Uterus (tissue), 4 donors: ENCODE measurements around the gene STK11. TPM values are rescaled to one million over a fixed set of nuclear protein-coding genes. Genes with fewer than 3 reads are reported as not detected.
A peak's percentile ranks its signal among the peaks of the same experiment; 100 is the strongest.

ENCODE experiments used
- DNase-seq, 2 donors: peaks; one replicate each; pipeline ENCODE4 v3.0.0-alpha.2; 2019 to 2020
- H3K27ac ChIP-seq, 2 donors: fragments of 200-600 bp; sonication (generic); 1 replicate in 1 of 2; 2 replicates in 1 of 2; pipeline ENCODE4 v1.5.1; 2016 to 2018
- H3K27me3 ChIP-seq, 2 donors: fragments of 200-600 bp; sonication (generic); one replicate each; pipeline ENCODE4 v1.5.1; 2018 to 2019; ENCODE audit warnings: control low read depth in 1 of 2
- H3K36me3 ChIP-seq, 2 donors: fragments of 200-600 bp; sonication (generic); one replicate each; pipeline ENCODE4 v1.5.1; 2019; ENCODE audit warnings: control low read depth in 1 of 2
- H3K4me1 ChIP-seq, 2 donors: fragments of 200-600 bp; sonication (generic); one replicate each; pipeline ENCODE4 v1.5.1; 2018 to 2019; ENCODE audit warnings: control low read depth in 1 of 2
- H3K4me3 ChIP-seq, 2 donors: fragments of 200-600 bp; sonication (generic); 1 replicate in 1 of 2; 2 replicates in 1 of 2; pipeline ENCODE4 v1.5.1; 2018 to 2019; ENCODE audit warnings: mild to moderate bottlenecking in 1 of 2
- H3K9me3 ChIP-seq, 2 donors: fragments of 200-600 bp; sonication (generic); one replicate each; pipeline ENCODE4 v1.5.1; 2019; ENCODE audit warnings: control low read depth in 1 of 2
- CTCF ChIP-seq, 4 experiments: fragments of 200-600 bp in 2 of 4; fragments of 450-650 bp in 2 of 4; sonication (generic) in 2 of 4; IDR thresholded peaks; one replicate each; pipeline ENCODE4 v1.5.1; 2016 to 2019; ENCODE audit warnings: antibody characterized with exemption in 4 of 4, mild to moderate bottlenecking in 2 of 4, moderate library complexity in 1 of 4
- POLR2A ChIP-seq, 2 donors: fragments of 450-650 bp; IDR thresholded peaks; one replicate each; pipeline ENCODE4 v1.6.1; 2016; ENCODE audit warnings: antibody characterized with exemption in 2 of 2, mild to moderate bottlenecking in 1 of 2, moderate library complexity in 1 of 2
- intact Hi-C: fragments of 100-400 bp; cut with DNase I; formaldehyde crosslinking; loops from one replicate; pipeline ENCODE4 v1.15.1; 2023; ENCODE audit warnings: low total_unique reads
- total RNA-seq, 4 donors: library from RNA; depleted of rRNA in 3 of 4; stranded (reverse); fragments of >200 nt in 3 of 4; gene quantifications; one replicate each; pipeline versions ENCODE4 v1.1.0 to v1.2.4, GENCODE V29; 2014 to 2023
- donor health status: DM: yes; HTN: yes; CAD: no.

The STK11 gene
- total RNA-seq, 4 donors from 2014 or later, result 17.4 to 62.8 (median 43.3) TPM

GRCh38 chr19:1214862-1215731 is 9.5 kb downstream of the STK11 start:
- peak in 1 of 2 donors; percentile 52 for DNase-seq
- no peak overlapping the region for H3K4me3 ChIP-seq
- no peaks in the 10 kb centered on the region for H3K36me3 ChIP-seq
- intact Hi-C loops, result no loop called here
- peaks cover 4 to 27% of the 10 kb centered on the region in 2 donors for H3K4me1 ChIP-seq
- H3K9me3 ChIP-seq, result no peaks in the 10 kb centered on the region
- TF ChIP-seq CTCF (IDR thresholded peaks at IDR 0.05) (no peak), POLR2A (IDR thresholded peaks at IDR 0.05) (no peak)
- H3K27me3 ChIP-seq, result no peaks in the 10 kb centered on the region
- peak overlapping the region; percentile 72 to 81 for H3K27ac ChIP-seq

- H3K4me1 ChIP-seq, result peaks cover 4 to 17% of the 10 kb centered on the region in 2 donors
Measured at GRCh38 chr19:1216756-1217155, 11.2 kb downstream of the STK11 start.

GRCh38 chr19:1217366-1217765 is 11.8 kb downstream of the STK11 start:
- no peak for DNase-seq
- TF ChIP-seq POLR2A (IDR thresholded peaks at IDR 0.05), result no peak
- H3K27me3 ChIP-seq, result no peaks in the 10 kb centered on the region
- H3K4me1 ChIP-seq, result peaks cover 4 to 17% of the 10 kb centered on the region in 2 donors
- no peaks in the 10 kb centered on the region for H3K9me3 ChIP-seq
- no peak overlapping the region for H3K27ac ChIP-seq
- intact Hi-C loops, result no loop called here
- H3K4me3 ChIP-seq, result no peak overlapping the region
- no peaks in the 10 kb centered on the region for H3K36me3 ChIP-seq

More at GRCh38 chr19:1216756-1217155, 11.2 kb downstream of the STK11 start:
- TF ChIP-seq CTCF (IDR thresholded peaks at IDR 0.05) (no peak), POLR2A (IDR thresholded peaks at IDR 0.05) (no peak)
- intact Hi-C loops, result no loop called here
- Histone ChIP-seq H3K27ac (no peak overlapping the region), H3K36me3 (no peaks in the 10 kb centered on the region), H3K9me3 (no peaks in the 10 kb centered on the region), H3K4me3 (no peak overlapping the region), H3K27me3 (no peaks in the 10 kb centered on the region)
- DNase-seq, result no peak

- Histone ChIP-seq H3K27ac (peak overlapping the region; percentile 17 to 56), H3K27me3 (no peaks in the 10 kb centered on the region), H3K4me3 (no peak overlapping the region), H3K4me1 (peaks cover 4 to 24% of the 10 kb centered on the region in 2 donors), H3K36me3 (no peaks in the 10 kb centered on the region), H3K9me3 (no peaks in the 10 kb centered on the region)
- no peak for DNase-seq
- TF ChIP-seq CTCF (IDR thresholded peaks at IDR 0.05), result no peak
- no peak for TF ChIP-seq POLR2A (IDR thresholded peaks at IDR 0.05)
- intact Hi-C loops, result no loop called here
Measured at GRCh38 chr19:1218751-1219567, 13.4 kb downstream of the STK11 start.

- no peak overlapping the region for H3K4me3 ChIP-seq
- peaks cover 4 to 14% of the 10 kb centered on the region in 2 donors for H3K4me1 ChIP-seq
- no peak for DNase-seq
- H3K36me3 ChIP-seq, result no peaks in the 10 kb centered on the region
- H3K27ac ChIP-seq, result no peak overlapping the region
- H3K27me3 ChIP-seq, result no peaks in the 10 kb centered on the region
- no peaks in the 10 kb centered on the region for H3K9me3 ChIP-seq
- no peak for TF ChIP-seq POLR2A (IDR thresholded peaks at IDR 0.05)
- no peak for TF ChIP-seq CTCF (IDR thresholded peaks at IDR 0.05)
- intact Hi-C loops, result no loop called here
Measured at GRCh38 chr19:1219786-1220476, 14.4 kb downstream of the STK11 start.
